K562 (cell line): ENCODE data around the gene SDHAF4. TPM values are rescaled to one million over a fixed set of nuclear protein-coding genes. Genes with fewer than 3 reads are reported as not detected.
A peak's percentile ranks its signal among the peaks of the same experiment; 100 is the strongest.

Experiments
- ADNP ChIP-seq: fragments of 200-800 bp; sonication (Bioruptor generic); IDR thresholded peaks from 2 replicates; pipeline ENCODE4 v1.6.1; 2016; ENCODE audit warnings: missing genetic modification characterization, missing compliant biosample characterization
- MCM3 ChIP-seq: fragments of 450-650 bp; IDR thresholded peaks from 2 replicates; pipeline ENCODE4 v1.6.1; 2016
- MTA3 ChIP-seq: fragments of 450-650 bp; formaldehyde crosslinking; IDR thresholded peaks from 2 replicates; pipeline ENCODE4 v1.6.1; 2017; ENCODE audit warnings: mild to moderate bottlenecking, borderline replicate concordance
- SIN3A ChIP-seq, 2 experiments: fragments of 150-350 bp in 1 of 2; IDR thresholded peaks; 2 replicates each; pipeline ENCODE4 v1.6.1; 2011 to 2016; ENCODE audit warnings: borderline replicate concordance in 2 of 2, low read depth in 2 of 2, low read length in 2 of 2, mild to moderate bottlenecking in 2 of 2, moderate library complexity in 2 of 2; ENCODE audit not compliant: control insufficient read depth in 1 of 2
- SMC3 ChIP-seq: conservative IDR thresholded peaks from 2 replicates; pipeline ENCODE4 v1.6.1; 2011; ENCODE audit warnings: low read depth, low read length, improper control_type of control experiment; ENCODE audit not compliant: insufficient read depth
- SREBF1 ChIP-seq: fragments of 150-350 bp; IDR thresholded peaks from 2 replicates; pipeline ENCODE4 v1.6.1; 2014; ENCODE audit warnings: antibody characterized with exemption, low read depth, low read length, borderline replicate concordance
- TCF3 ChIP-seq: sonication (generic); formaldehyde crosslinking; IDR thresholded peaks from 2 replicates; pipeline ENCODE4 v1.4.0; 2020; ENCODE audit warnings: mild to moderate bottlenecking, missing genetic modification reagents
- TFAM ChIP-seq: fragments of 250-450 bp; sonication (Bioruptor Pico); conservative IDR thresholded peaks from 2 replicates; pipeline ENCODE4 v1.5.0; 2021; ENCODE audit warnings: mild to moderate bottlenecking, moderate library complexity
- TRIM24 ChIP-seq, 2 experiments: fragments of 450-650 bp; IDR thresholded peaks; 2 replicates each; pipeline ENCODE4 v1.6.1; 2016
- ZNF121 ChIP-seq: sonication (generic); formaldehyde crosslinking; conservative IDR thresholded peaks from 2 replicates; pipeline ENCODE4 v1.8.0; 2022; ENCODE audit warnings: missing genetic modification reagents
- ZNF174 ChIP-seq: fragments of 250-450 bp; sonication (Bioruptor Pico); IDR thresholded peaks from 2 replicates; pipeline ENCODE4 v1.4.0; 2020; ENCODE audit warnings: mild to moderate bottlenecking
- ZNF217 ChIP-seq: sonication (generic); formaldehyde crosslinking; IDR thresholded peaks from 2 replicates; pipeline ENCODE4 v1.8.0; 2022; ENCODE audit warnings: mild to moderate bottlenecking, missing genetic modification reagents
- ZNF232 ChIP-seq: sonication (generic); formaldehyde crosslinking; IDR thresholded peaks from 2 replicates; pipeline ENCODE4 v1.8.0; 2022; ENCODE audit warnings: mild to moderate bottlenecking, missing genetic modification reagents
- ZNF282 ChIP-seq: sonication (generic); formaldehyde crosslinking; IDR thresholded peaks from 2 replicates; pipeline ENCODE4 v1.8.1; 2023; ENCODE audit warnings: missing genetic modification reagents
- ZNF561 ChIP-seq: fragments of 450-650 bp; formaldehyde crosslinking; conservative IDR thresholded peaks from 2 replicates; pipeline ENCODE4 v1.4.0; 2020; ENCODE audit warnings: mild to moderate bottlenecking, moderate library complexity
- ZNF668 ChIP-seq: fragments of 250-450 bp; sonication (Bioruptor Pico); IDR thresholded peaks from 2 replicates; pipeline ENCODE4 v1.8.0; 2022; ENCODE audit warnings: mild to moderate bottlenecking, inconsistent platforms
- ZSCAN32 ChIP-seq: fragments of 450-650 bp; formaldehyde crosslinking; IDR thresholded peaks from 2 replicates; pipeline ENCODE4 v1.4.0; 2020; ENCODE audit warnings: mild to moderate bottlenecking, moderate library complexity
- polyA plus RNA-seq, 8 experiments: library from polyadenylated mRNA; depleted of rRNA in 4 of 8; stranded (reverse) in 5 of 8; unstranded in 3 of 8; fragments of >200 nt; fragmentation: Nextera tagmentation in 2 of 8; fragmentation: Illumina TruSeq in 1 of 8; extraction: Ambion mirVana in 2 of 8; extraction: Trizol in 1 of 8; gene quantifications; 2 replicates each; pipeline versions ENCODE4 v1.2.1 to v1.2.3, GENCODE V29; 2011 to 2014; ENCODE audit warnings: inconsistent platforms in 1 of 8, missing spikeins in 1 of 8
- total RNA-seq, 7 experiments: library from RNA; depleted of rRNA in 6 of 7; stranded (reverse); fragments of >200 nt in 6 of 7; fragmentation: Illumina TruSeq in 2 of 7; extraction: Trizol in 2 of 7; gene quantifications; 2 replicates each; pipeline versions ENCODE4 v1.2.1 to v1.2.3, GENCODE V29; 2011 to 2021; ENCODE audit warnings: low replicate concordance in 1 of 7
- TF ChIP-seq, protein P1 (sequence below): fragments of 450-650 bp; IDR thresholded peaks from 2 replicates; pipeline ENCODE4 v1.6.1; 2016; ENCODE audit warnings: borderline replicate concordance
- TF ChIP-seq, protein P2 (sequence below): fragments of 450-650 bp; formaldehyde crosslinking; IDR thresholded peaks from 2 replicates; pipeline ENCODE4 v1.4.0; 2022; ENCODE audit warnings: missing genetic modification characterization
- TF ChIP-seq, protein P3 (sequence below): sonication (generic); formaldehyde crosslinking; IDR thresholded peaks from 2 replicates; pipeline ENCODE4 v1.8.1; 2022; ENCODE audit warnings: missing genetic modification reagents
- TF ChIP-seq, protein P4 (sequence below): fragments of 250-450 bp; sonication (Bioruptor Pico); IDR thresholded peaks from 2 replicates; pipeline ENCODE4 v1.5.1; 2021; ENCODE audit warnings: mild to moderate bottlenecking
- TF ChIP-seq, protein P5 (sequence below): fragments of 250-450 bp; sonication (Bioruptor Pico); IDR thresholded peaks from 2 replicates; pipeline ENCODE4 v1.4.0; 2020; ENCODE audit warnings: mild to moderate bottlenecking, moderate library complexity

Gene SDHAF4
- total and polyA plus RNA-seq, 9 of the 15 experiments (the other 6 are each of a cell fraction or from before 2014, with no cell fraction given) = 3.5 to 12.0 (median 6.2) TPM

DNA sequence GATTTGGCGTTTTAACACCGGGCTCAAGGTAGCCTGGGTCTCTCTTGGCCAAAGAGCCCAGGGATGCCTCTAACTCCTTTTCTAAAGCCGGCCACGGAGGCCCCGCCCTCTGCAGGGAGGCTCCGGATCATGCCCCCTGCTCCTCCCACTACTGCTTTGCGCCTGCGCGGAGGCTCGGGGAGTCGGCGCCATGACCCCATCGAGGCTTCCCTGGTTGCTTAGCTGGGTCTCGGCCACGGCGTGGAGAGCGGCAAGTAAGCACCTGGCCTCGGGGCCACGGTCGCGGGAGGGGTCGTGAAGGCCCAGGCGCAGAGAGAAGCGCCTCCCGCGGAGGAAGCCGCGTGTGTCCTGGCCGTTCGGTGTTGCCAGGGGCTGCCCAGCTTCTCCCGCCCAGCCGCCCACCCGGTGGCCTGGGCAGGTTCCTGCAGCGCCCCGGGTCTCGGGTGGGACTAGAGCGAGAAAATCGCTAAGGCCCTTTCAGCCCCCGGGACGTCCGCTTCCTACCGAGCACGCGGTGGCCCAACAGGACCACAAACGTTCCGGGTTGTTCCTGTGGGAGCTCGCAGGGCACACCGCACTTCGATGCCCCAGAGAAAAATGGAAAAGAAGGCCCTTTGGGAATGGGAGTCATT is at the start of gene SDHAF4 (continued):
- no peak for TF ChIP-seq TRIM24 (IDR thresholded peaks at IDR 0.05)
- TF ChIP-seq ZNF282 (CRISPR knock-in tag) = no peak
- TF ChIP-seq SIN3A (IDR thresholded peaks at IDR 0.05; ENCODE audit: borderline replicate concordance in 2 of 2, control insufficient read depth in 1 of 2, low read depth in 2 of 2, low read length in 2 of 2) = no peak
- TF ChIP-seq, protein P1, sequence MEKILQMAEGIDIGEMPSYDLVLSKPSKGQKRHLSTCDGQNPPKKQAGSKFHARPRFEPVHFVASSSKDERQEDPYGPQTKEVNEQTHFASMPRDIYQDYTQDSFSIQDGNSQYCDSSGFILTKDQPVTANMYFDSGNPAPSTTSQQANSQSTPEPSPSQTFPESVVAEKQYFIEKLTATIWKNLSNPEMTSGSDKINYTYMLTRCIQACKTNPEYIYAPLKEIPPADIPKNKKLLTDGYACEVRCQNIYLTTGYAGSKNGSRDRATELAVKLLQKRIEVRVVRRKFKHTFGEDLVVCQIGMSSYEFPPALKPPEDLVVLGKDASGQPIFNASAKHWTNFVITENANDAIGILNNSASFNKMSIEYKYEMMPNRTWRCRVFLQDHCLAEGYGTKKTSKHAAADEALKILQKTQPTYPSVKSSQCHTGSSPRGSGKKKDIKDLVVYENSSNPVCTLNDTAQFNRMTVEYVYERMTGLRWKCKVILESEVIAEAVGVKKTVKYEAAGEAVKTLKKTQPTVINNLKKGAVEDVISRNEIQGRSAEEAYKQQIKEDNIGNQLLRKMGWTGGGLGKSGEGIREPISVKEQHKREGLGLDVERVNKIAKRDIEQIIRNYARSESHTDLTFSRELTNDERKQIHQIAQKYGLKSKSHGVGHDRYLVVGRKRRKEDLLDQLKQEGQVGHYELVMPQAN = no peak
- no peak for TF ChIP-seq MCM3
- no peak for TF ChIP-seq ZNF561
- TF ChIP-seq SREBF1 = no peak
- TF ChIP-seq TCF3 (CRISPR knock-in tag) = no peak
- TF ChIP-seq TFAM (CRISPR knock-in tag) = no peak
- no peak for TF ChIP-seq ZNF121 (CRISPR knock-in tag)
- TF ChIP-seq, protein P2, sequence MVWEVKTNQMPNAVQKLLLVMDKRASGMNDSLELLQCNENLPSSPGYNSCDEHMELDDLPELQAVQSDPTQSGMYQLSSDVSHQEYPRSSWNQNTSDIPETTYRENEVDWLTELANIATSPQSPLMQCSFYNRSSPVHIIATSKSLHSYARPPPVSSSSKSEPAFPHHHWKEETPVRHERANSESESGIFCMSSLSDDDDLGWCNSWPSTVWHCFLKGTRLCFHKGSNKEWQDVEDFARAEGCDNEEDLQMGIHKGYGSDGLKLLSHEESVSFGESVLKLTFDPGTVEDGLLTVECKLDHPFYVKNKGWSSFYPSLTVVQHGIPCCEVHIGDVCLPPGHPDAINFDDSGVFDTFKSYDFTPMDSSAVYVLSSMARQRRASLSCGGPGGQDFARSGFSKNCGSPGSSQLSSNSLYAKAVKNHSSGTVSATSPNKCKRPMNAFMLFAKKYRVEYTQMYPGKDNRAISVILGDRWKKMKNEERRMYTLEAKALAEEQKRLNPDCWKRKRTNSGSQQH (CRISPR knock-in tag) = no peak
- TF ChIP-seq ZNF668 (CRISPR knock-in tag) = no peak
- TF ChIP-seq ZNF232 (CRISPR knock-in tag) = peak; percentile 80; the same call in 1 of the 2 replicates
- TF ChIP-seq, protein P3, sequence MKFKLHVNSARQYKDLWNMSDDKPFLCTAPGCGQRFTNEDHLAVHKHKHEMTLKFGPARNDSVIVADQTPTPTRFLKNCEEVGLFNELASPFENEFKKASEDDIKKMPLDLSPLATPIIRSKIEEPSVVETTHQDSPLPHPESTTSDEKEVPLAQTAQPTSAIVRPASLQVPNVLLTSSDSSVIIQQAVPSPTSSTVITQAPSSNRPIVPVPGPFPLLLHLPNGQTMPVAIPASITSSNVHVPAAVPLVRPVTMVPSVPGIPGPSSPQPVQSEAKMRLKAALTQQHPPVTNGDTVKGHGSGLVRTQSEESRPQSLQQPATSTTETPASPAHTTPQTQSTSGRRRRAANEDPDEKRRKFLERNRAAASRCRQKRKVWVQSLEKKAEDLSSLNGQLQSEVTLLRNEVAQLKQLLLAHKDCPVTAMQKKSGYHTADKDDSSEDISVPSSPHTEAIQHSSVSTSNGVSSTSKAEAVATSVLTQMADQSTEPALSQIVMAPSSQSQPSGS = no peak
- no peak for TF ChIP-seq ADNP (tag)
- TF ChIP-seq, protein P4, sequence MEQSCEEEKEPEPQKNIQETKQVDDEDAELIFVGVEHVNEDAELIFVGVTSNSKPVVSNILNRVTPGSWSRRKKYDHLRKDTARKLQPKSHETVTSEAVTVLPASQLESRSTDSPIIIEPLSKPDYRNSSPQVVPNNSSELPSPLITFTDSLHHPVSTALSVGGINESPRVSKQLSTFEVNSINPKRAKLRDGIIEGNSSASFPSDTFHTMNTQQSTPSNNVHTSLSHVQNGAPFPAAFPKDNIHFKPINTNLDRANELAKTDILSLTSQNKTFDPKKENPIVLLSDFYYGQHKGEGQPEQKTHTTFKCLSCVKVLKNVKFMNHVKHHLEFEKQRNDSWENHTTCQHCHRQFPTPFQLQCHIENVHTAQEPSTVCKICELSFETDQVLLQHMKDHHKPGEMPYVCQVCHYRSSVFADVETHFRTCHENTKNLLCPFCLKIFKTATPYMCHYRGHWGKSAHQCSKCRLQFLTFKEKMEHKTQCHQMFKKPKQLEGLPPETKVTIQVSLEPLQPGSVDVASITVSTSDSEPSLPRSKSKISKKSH (CRISPR knock-in tag) = no peak
- TF ChIP-seq ZNF174 (CRISPR knock-in tag) = no peak
- peak; percentile 51; the same call in 1 of the 2 replicates for TF ChIP-seq MTA3
- TF ChIP-seq, protein P5, sequence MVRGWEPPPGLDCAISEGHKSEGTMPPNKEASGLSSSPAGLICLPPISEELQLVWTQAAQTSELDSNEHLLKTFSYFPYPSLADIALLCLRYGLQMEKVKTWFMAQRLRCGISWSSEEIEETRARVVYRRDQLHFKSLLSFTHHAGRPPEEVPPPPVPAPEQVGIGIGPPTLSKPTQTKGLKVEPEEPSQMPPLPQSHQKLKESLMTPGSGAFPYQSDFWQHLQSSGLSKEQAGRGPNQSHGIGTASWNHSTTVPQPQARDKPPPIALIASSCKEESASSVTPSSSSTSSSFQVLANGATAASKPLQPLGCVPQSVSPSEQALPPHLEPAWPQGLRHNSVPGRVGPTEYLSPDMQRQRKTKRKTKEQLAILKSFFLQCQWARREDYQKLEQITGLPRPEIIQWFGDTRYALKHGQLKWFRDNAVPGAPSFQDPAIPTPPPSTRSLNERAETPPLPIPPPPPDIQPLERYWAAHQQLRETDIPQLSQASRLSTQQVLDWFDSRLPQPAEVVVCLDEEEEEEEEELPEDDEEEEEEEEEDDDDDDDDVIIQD (CRISPR knock-in tag) = no peak
- no peak for TF ChIP-seq SMC3
- no peak for TF ChIP-seq ZNF217 (CRISPR knock-in tag)
- TF ChIP-seq ZSCAN32 (CRISPR knock-in tag) = no peak
